ENCODE measurements around the gene PFDN6.

PFDN6 gene

DNA sequence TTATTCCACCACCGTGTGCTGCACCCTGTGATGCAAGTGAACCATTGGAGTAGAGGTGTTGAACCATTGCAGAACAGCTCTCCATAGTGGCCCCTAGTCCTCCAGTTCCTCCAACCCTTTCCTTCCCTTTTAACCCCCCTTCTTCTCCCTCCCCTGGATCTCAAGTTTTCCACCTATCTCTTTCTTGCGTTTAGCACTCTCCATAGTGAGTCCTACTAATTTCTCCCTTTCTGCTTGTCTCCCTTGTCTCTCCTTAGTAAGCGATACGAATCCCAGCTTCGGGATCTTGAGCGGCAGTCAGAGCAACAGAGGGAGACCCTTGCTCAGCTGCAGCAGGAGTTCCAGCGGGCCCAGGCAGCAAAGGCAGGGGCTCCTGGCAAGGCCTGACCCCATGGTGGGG is 1.1 kb downstream of the PFDN6 start:
- H2AFZ ChIP-seq (ENCODE audit: low read depth, low read length, severe bottlenecking): no peak overlapping the region
- TF ChIP-seq, protein P1, sequence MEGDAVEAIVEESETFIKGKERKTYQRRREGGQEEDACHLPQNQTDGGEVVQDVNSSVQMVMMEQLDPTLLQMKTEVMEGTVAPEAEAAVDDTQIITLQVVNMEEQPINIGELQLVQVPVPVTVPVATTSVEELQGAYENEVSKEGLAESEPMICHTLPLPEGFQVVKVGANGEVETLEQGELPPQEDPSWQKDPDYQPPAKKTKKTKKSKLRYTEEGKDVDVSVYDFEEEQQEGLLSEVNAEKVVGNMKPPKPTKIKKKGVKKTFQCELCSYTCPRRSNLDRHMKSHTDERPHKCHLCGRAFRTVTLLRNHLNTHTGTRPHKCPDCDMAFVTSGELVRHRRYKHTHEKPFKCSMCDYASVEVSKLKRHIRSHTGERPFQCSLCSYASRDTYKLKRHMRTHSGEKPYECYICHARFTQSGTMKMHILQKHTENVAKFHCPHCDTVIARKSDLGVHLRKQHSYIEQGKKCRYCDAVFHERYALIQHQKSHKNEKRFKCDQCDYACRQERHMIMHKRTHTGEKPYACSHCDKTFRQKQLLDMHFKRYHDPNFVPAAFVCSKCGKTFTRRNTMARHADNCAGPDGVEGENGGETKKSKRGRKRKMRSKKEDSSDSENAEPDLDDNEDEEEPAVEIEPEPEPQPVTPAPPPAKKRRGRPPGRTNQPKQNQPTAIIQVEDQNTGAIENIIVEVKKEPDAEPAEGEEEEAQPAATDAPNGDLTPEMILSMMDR (IDR thresholded peaks at IDR 0.05; ENCODE audit: insufficient read depth, low read length, poor library complexity, severe bottlenecking): no peak
- no peak for TF ChIP-seq EZH2phosphoT487 (conservative IDR thresholded peaks at IDR 0.05; ENCODE audit: low read length)
- no peaks in the 10 kb centered on the region for H3K9me2 ChIP-seq (replicated peaks; ENCODE audit: insufficient read depth, low read length)
- peak overlapping the region; percentile 80 for H3K9ac ChIP-seq (ENCODE audit: low read length)
- peaks cover 46% of the 10 kb centered on the region for H3K79me2 ChIP-seq (ENCODE audit: insufficient read depth, low read length)
- peak overlapping the region; percentile 94 for H3K4me2 ChIP-seq (ENCODE audit: low read depth, low read length, poor library complexity, severe bottlenecking)
- H4K20me1 ChIP-seq (ENCODE audit: low read depth, low read length): no peaks in the 10 kb centered on the region
- peaks cover 14% of the 10 kb centered on the region for H3F3A ChIP-seq (ENCODE audit: insufficient read depth)
- no peaks in the 10 kb centered on the region for H3K27me3 ChIP-seq (ENCODE audit: low read length)
- peak overlapping the region; percentile 84 for H3K4me3 ChIP-seq (ENCODE audit: insufficient read depth, low read length, poor library complexity, severe bottlenecking)
- H3K9me3 ChIP-seq (ENCODE audit: insufficient read depth, low read length): no peaks in the 10 kb centered on the region
- H3K27ac ChIP-seq (ENCODE audit: low read depth, low read length): no peak overlapping the region
- peaks cover 12% of the 10 kb centered on the region for H3K36me3 ChIP-seq (ENCODE audit: low read length)

DNA sequence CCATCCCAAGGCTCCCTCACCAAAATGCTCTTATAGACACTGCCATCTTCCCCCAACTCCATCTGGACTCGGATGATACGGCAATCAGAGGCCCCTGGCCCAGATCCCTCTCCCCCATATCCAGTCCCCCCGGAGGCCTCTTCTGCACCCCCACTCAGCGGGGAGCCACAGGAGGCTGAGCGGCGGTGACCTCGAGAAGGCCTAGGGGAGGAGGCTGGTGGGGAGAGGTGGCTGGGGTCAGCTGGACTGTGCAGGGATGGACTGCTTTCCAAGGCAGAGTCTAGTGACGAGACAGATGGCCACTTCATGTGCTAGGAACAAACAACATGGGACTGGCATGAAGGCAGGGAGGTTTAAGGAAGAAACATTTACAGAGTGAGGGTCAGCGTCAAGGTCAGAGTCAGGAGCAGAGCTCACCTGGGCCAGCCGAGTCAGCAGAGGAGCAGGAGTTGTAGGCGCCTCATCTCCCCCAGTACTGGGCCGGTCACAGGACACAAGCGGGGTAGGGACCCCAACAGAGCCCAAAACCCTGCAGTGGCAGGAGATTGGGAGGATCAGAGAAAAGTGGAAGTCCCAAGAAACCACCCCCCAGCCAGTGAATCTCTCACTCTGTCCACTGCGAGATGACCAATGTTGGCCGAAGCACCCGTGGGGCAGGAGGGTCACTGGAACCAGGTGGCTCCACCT is 3.7 kb downstream of the PFDN6 start:
- peaks cover 32% of the 10 kb centered on the region for H3K79me2 ChIP-seq (ENCODE audit: insufficient read depth, low read length)
- H3K36me3 ChIP-seq (ENCODE audit: low read length): no peaks in the 10 kb centered on the region
- H3K27ac ChIP-seq (ENCODE audit: low read depth, low read length): no peak overlapping the region
- no peaks in the 10 kb centered on the region for H4K20me1 ChIP-seq (ENCODE audit: low read depth, low read length)
- H3F3A ChIP-seq (ENCODE audit: insufficient read depth): peaks cover 16% of the 10 kb centered on the region
- no peak overlapping the region for H3K4me3 ChIP-seq (ENCODE audit: insufficient read depth, low read length, poor library complexity, severe bottlenecking)
- TF ChIP-seq EZH2phosphoT487 (conservative IDR thresholded peaks at IDR 0.05; ENCODE audit: low read length): no peak
- TF ChIP-seq, protein P1 (IDR thresholded peaks at IDR 0.05; ENCODE audit: insufficient read depth, low read length, poor library complexity, severe bottlenecking): no peak
- no peaks in the 10 kb centered on the region for H3K27me3 ChIP-seq (ENCODE audit: low read length)
- no peak overlapping the region for H2AFZ ChIP-seq (ENCODE audit: low read depth, low read length, severe bottlenecking)
- no peak overlapping the region for H3K9ac ChIP-seq (ENCODE audit: low read length)
- no peak overlapping the region for H3K4me2 ChIP-seq (ENCODE audit: low read depth, low read length, poor library complexity, severe bottlenecking)
- H3K9me3 ChIP-seq (ENCODE audit: insufficient read depth, low read length): no peaks in the 10 kb centered on the region
- H3K9me2 ChIP-seq (replicated peaks; ENCODE audit: insufficient read depth, low read length): no peaks in the 10 kb centered on the region

DNA sequence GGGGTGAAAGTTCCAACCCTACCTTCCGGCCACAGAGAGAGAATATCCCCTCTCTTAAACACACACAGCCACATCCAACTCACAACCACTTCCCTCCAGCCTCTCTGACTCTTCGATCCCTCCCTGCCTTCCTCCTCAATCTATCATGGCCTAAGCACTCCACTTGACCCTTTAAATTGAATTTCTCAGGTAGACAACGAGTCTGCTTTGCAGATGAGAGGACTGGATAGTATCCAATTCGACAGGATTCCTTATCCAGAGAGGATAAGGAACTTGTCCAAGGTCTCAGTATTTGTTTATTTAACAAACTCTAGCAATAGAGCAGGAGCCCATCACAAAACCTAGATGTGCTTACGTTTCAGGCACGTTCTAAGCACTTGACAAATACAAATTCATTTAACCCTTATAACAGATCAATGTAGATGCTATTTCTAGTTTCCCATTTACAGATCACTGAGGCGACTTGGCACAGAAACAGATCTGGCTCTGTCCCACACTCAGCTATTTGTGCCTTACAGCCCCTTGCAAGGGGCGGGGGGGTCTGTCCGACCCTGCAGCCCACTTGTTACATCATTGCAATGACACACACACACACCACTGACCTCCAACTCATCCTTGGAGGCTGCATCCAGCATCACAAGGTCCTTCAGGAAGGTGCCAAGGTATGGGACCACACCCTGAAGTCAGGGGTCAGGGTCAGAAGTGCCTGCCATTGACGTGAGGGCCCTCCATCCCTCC is 4.9 kb downstream of the PFDN6 start:
- Histone ChIP-seq H4K20me1 (ENCODE audit: low read depth, low read length) (no peaks in the 10 kb centered on the region), H3F3A (ENCODE audit: insufficient read depth) (peaks cover 23% of the 10 kb centered on the region)

More for the DNA sequence above, 4.9 kb downstream of the PFDN6 start:
- Histone ChIP-seq H3K9ac (ENCODE audit: low read length) (no peak overlapping the region), H2AFZ (ENCODE audit: low read depth, low read length, severe bottlenecking) (no peak overlapping the region), H3K36me3 (ENCODE audit: low read length) (no peaks in the 10 kb centered on the region), H3K27ac (ENCODE audit: low read depth, low read length) (no peak overlapping the region), H3K4me3 (ENCODE audit: insufficient read depth, low read length, poor library complexity, severe bottlenecking) (no peak overlapping the region), H3K27me3 (ENCODE audit: low read length) (no peaks in the 10 kb centered on the region), H3K79me2 (ENCODE audit: insufficient read depth, low read length) (peaks cover 27% of the 10 kb centered on the region), H3K9me3 (ENCODE audit: insufficient read depth, low read length) (no peaks in the 10 kb centered on the region), H3K9me2 (replicated peaks; ENCODE audit: insufficient read depth, low read length) (no peaks in the 10 kb centered on the region), H3K4me2 (ENCODE audit: low read depth, low read length, poor library complexity, severe bottlenecking) (no peak overlapping the region)
- TF ChIP-seq, protein P1 (IDR thresholded peaks at IDR 0.05; ENCODE audit: insufficient read depth, low read length, poor library complexity, severe bottlenecking): no peak
- TF ChIP-seq EZH2phosphoT487 (conservative IDR thresholded peaks at IDR 0.05; ENCODE audit: low read length): no peak
